ENCODE data around the gene KCNT1.

GRCh38 chr9:135826188-135826545 is 124.2 kb downstream of the KCNT1 start:
- TF ChIP-seq, protein P1, sequence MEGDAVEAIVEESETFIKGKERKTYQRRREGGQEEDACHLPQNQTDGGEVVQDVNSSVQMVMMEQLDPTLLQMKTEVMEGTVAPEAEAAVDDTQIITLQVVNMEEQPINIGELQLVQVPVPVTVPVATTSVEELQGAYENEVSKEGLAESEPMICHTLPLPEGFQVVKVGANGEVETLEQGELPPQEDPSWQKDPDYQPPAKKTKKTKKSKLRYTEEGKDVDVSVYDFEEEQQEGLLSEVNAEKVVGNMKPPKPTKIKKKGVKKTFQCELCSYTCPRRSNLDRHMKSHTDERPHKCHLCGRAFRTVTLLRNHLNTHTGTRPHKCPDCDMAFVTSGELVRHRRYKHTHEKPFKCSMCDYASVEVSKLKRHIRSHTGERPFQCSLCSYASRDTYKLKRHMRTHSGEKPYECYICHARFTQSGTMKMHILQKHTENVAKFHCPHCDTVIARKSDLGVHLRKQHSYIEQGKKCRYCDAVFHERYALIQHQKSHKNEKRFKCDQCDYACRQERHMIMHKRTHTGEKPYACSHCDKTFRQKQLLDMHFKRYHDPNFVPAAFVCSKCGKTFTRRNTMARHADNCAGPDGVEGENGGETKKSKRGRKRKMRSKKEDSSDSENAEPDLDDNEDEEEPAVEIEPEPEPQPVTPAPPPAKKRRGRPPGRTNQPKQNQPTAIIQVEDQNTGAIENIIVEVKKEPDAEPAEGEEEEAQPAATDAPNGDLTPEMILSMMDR (IDR thresholded peaks at IDR 0.05; ENCODE audit: low read depth, low read length), result no peak
- no peak for TF ChIP-seq POLR2A (IDR thresholded peaks at IDR 0.05; ENCODE audit: extremely low read depth, insufficient read length)
